Esophagus muscularis mucosa (tissue), 4 donors: ENCODE data around the gene PSMA2.

Source experiments
- EP300 ChIP-seq: sonication (generic); formaldehyde crosslinking; IDR thresholded peaks from one replicate; pipeline ENCODE4 v1.6.1; 2017; ENCODE audit warnings: antibody characterized with exemption
- POLR2A ChIP-seq: fragments of 450-650 bp; IDR thresholded peaks from one replicate; pipeline ENCODE4 v1.6.1; 2017; ENCODE audit warnings: antibody characterized with exemption, moderate library complexity, mild to moderate bottlenecking, low read depth
- TF ChIP-seq, protein P1 (sequence below), 3 experiments: fragments of 200-600 bp in 2 of 3; fragments of 450-650 bp in 1 of 3; sonication (generic) in 2 of 3; IDR thresholded peaks; one replicate each; pipeline ENCODE4 v1.5.1; 2017 to 2019; ENCODE audit warnings: antibody characterized with exemption in 3 of 3, mild to moderate bottlenecking in 2 of 3, moderate library complexity in 1 of 3

DNA sequence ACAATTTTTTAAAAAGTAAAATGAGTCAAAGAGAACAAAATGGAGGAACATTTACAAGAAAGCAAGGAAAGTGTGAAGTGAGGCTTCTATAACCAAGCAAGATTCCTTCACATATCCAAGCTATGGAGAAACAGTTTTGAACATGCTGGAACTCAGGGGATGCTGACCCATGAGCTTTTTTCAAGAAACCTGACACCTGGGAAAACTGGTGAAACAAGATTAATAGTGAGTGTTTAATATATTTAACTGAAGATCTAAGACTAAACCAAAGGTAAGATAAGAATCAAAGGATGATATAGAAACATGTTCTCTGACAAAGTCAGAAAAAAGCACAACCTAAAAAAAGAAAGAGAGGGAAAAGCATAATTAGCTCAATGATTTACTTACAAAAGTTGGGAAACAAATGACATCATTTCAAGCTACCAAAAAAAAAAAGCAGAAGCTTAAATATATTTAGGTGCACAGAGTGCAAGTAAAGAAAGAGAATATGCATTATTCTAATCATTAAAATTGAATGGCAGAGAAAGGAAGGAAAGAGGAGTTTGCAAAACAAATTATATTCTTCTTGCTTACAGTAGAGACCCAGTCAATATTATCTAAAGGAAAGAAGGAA lies 45.0 kb downstream of the PSMA2 start:
- TF ChIP-seq EP300 (no peak), POLR2A (no peak)
- TF ChIP-seq, protein P1, sequence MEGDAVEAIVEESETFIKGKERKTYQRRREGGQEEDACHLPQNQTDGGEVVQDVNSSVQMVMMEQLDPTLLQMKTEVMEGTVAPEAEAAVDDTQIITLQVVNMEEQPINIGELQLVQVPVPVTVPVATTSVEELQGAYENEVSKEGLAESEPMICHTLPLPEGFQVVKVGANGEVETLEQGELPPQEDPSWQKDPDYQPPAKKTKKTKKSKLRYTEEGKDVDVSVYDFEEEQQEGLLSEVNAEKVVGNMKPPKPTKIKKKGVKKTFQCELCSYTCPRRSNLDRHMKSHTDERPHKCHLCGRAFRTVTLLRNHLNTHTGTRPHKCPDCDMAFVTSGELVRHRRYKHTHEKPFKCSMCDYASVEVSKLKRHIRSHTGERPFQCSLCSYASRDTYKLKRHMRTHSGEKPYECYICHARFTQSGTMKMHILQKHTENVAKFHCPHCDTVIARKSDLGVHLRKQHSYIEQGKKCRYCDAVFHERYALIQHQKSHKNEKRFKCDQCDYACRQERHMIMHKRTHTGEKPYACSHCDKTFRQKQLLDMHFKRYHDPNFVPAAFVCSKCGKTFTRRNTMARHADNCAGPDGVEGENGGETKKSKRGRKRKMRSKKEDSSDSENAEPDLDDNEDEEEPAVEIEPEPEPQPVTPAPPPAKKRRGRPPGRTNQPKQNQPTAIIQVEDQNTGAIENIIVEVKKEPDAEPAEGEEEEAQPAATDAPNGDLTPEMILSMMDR (IDR thresholded peaks at IDR 0.05) = no peak
